RWPE2 (cell line): ENCODE results near the gene LAMTOR4.
"Not testable (repeated sequence)": the region's sequence is repeated elsewhere in the genome, so short reads cannot be mapped to it uniquely, and the experiment has no call there.

Experiments
- ATAC-seq: fragments of 200-7000 bp; cut with Tn5 transposase; 3 replicates; pipeline ENCODE4 v1.9.1; 2021; ENCODE audit warnings: low read depth
- DNase-seq: peaks from one replicate; pipeline ENCODE4 v3.0.0-alpha.2; 2020; ENCODE audit warnings: low spot score
- H3K27ac ChIP-seq: fragments of 450-650 bp; 2 replicates; pipeline ENCODE4 v1.5.1; 2017; ENCODE audit warnings: mild to moderate bottlenecking; ENCODE audit not compliant: poor library complexity, severe bottlenecking
- H3K27me3 ChIP-seq: fragments of 250-450 bp; sonication (Bioruptor Pico); 2 replicates; pipeline ENCODE4 v1.5.1; 2021; ENCODE audit warnings: mild to moderate bottlenecking, moderate library complexity; ENCODE audit not compliant: insufficient read depth, poor library complexity, severe bottlenecking
- H3K36me3 ChIP-seq: fragments of 250-450 bp; sonication (Bioruptor Pico); 2 replicates; pipeline ENCODE4 v1.5.1; 2020; ENCODE audit warnings: low read depth, mild to moderate bottlenecking, moderate library complexity
- H3K4me1 ChIP-seq: fragments of 250-450 bp; sonication (Bioruptor Pico); 2 replicates; pipeline ENCODE4 v1.5.1; 2021; ENCODE audit warnings: mild to moderate bottlenecking, moderate library complexity; ENCODE audit not compliant: insufficient read depth, poor library complexity, severe bottlenecking
- H3K4me3 ChIP-seq: fragments of 250-450 bp; sonication (Bioruptor Pico); 2 replicates; pipeline ENCODE4 v1.5.1; 2021; ENCODE audit warnings: mild to moderate bottlenecking, moderate library complexity; ENCODE audit not compliant: severe bottlenecking
- H3K9me3 ChIP-seq: fragments of 250-450 bp; sonication (Bioruptor Pico); 2 replicates; pipeline ENCODE4 v1.5.1; 2021; ENCODE audit warnings: mild to moderate bottlenecking, moderate library complexity; ENCODE audit not compliant: severe bottlenecking
- CTCF ChIP-seq: fragments of 450-650 bp; IDR thresholded peaks from one replicate; pipeline ENCODE4 v1.5.1; 2017; ENCODE audit warnings: mild to moderate bottlenecking, moderate library complexity; ENCODE audit not compliant: poor library complexity, severe bottlenecking

Gene LAMTOR4

GRCh38 chr7:100137851-100138760 is 10.6 kb upstream of the LAMTOR4 start:
- no peak overlapping the region for H3K27ac ChIP-seq
- ATAC-seq (no peak), DNase-seq (no peak)
- no peak for TF ChIP-seq CTCF
- H3K27me3 ChIP-seq = no peaks in the 10 kb centered on the region
- no peaks in the 10 kb centered on the region for H3K9me3 ChIP-seq
- no peak overlapping the region for H3K4me3 ChIP-seq
- no peaks in the 10 kb centered on the region for H3K4me1 ChIP-seq
- no peaks in the 10 kb centered on the region for H3K36me3 ChIP-seq

GRCh38 chr7:100141555-100141949 is 7.2 kb upstream of the LAMTOR4 start:
- no peak overlapping the region for H3K27ac ChIP-seq
- H3K27me3 ChIP-seq = no peaks in the 10 kb centered on the region
- H3K9me3 ChIP-seq = no peaks in the 10 kb centered on the region
- H3K4me1 ChIP-seq = no peaks in the 10 kb centered on the region
- DNase-seq = no peak
- no peak for ATAC-seq
- no peak overlapping the region for H3K4me3 ChIP-seq
- no peaks in the 10 kb centered on the region for H3K36me3 ChIP-seq
- TF ChIP-seq CTCF = no peak

GRCh38 chr7:100142461-100142860 is 6.3 kb upstream of the LAMTOR4 start:
- Histone ChIP-seq H3K36me3 (no peaks in the 10 kb centered on the region), H3K4me1 (no peaks in the 10 kb centered on the region), H3K4me3 (no peak overlapping the region), H3K27me3 (no peaks in the 10 kb centered on the region), H3K27ac (no peak overlapping the region), H3K9me3 (no peaks in the 10 kb centered on the region)
- DNase-seq = no peak
- no peak for ATAC-seq
- TF ChIP-seq CTCF = no peak

GRCh38 chr7:100146350-100146749 is 2.4 kb upstream of the LAMTOR4 start:
- not testable (repeated sequence) for DNase-seq, ATAC-seq, H3K27me3 ChIP-seq, H3K27ac ChIP-seq, H3K9me3 ChIP-seq, H3K4me3 ChIP-seq, H3K4me1 ChIP-seq
- H3K36me3 ChIP-seq = 0 out of 2 replicates have a peak, but pooled peaks cover 17% of the 10 kb centered on the region

GRCh38 chr7:100147278-100147677 is 1.4 kb upstream of the LAMTOR4 start:
- Histone ChIP-seq H3K4me1 (peaks cover 8% of the 10 kb centered on the region), H3K36me3 (peaks cover 21% of the 10 kb centered on the region; the same call in 1 of the 2 replicates), H3K27ac (no peak overlapping the region), H3K9me3 (no peaks in the 10 kb centered on the region), H3K27me3 (no peaks in the 10 kb centered on the region), H3K4me3 (no peak overlapping the region)
- DNase-seq (no peak), ATAC-seq (no peak)
- TF ChIP-seq CTCF = no peak
